CD4-positive, alpha-beta T cell treated with Interleukin-12 subunit alpha and Interleukin-12 subunit beta, for 1 hour (primary cell): ENCODE data around the gene CLOCK.

ENCODE experiments used
- DNase-seq: peaks from one replicate; pipeline ENCODE4 v3.0.0-alpha.2; 2020

Gene CLOCK

GRCh38 chr4:55378617-55379467, 167.9 kb downstream of the CLOCK start:
- DNase-seq = no peak
